ENCODE measurements around the gene PRRT2. TPM values are rescaled to one million over a fixed set of nuclear protein-coding genes. Genes with fewer than 3 reads are reported as not detected.

Gene PRRT2
- total RNA-seq, 1 experiment from 2014 or later = 3.9 TPM

GRCh38 chr16:29840240-29840639 lies 28.2 kb downstream of the PRRT2 start:
- POLR2A ChIA-PET = no interaction called here
- H3K9me3 Mint-ChIP-seq (ENCODE audit: unreplicated experiment) = no peaks in the 10 kb centered on the region
- Histone ChIP-seq H3K9me3 (no peaks in the 10 kb centered on the region), H3K36me3 (ENCODE audit: control insufficient read depth, insufficient read depth, low read length) (no peaks in the 10 kb centered on the region; the same call in 1 of the 2 replicates), H3K27me3 (replicated peaks; ENCODE audit: control insufficient read depth, insufficient read depth, low read length) (no peaks in the 10 kb centered on the region), H3K4me3 (ENCODE audit: low read depth, low read length) (no peak overlapping the region), H3K4me1 (no peaks in the 10 kb centered on the region)
- intact Hi-C loops (cut with micrococcal nuclease; ENCODE audit: unreplicated experiment) = no loop called here
- H3K4me3 Mint-ChIP-seq (ENCODE audit: unreplicated experiment) = no peak overlapping the region
- CTCF ChIA-PET = interaction anchor here (1.3 kb wide), 1 partner anchor 8 kb away, joined by 4 read pairs; no protein-coding TSS in a partner anchor
- no peaks in the 10 kb centered on the region for H3K4me1 Mint-ChIP-seq (ENCODE audit: low read depth, unreplicated experiment)
- H3K27ac Mint-ChIP-seq (ENCODE audit: unreplicated experiment) = no peak overlapping the region
- H3K36me3 Mint-ChIP-seq (ENCODE audit: insufficient read depth, unreplicated experiment) = peaks cover 14% of the 10 kb centered on the region
- TF ChIP-seq CTCF (IDR thresholded peaks at IDR 0.05; ENCODE audit: insufficient read depth in 1 of 2, low read depth in 1 of 2, low read length in 1 of 2, severe bottlenecking in 1 of 2, unreplicated experiment in 1 of 2) = no peak
- BruUV-seq (replicated peaks) = no TSS peak
- no peaks in the 10 kb centered on the region for H3K27me3 Mint-ChIP-seq (ENCODE audit: insufficient read depth, unreplicated experiment)
- no peak for DNase-seq

GRCh38 chr16:29841631-29842030 lies 29.6 kb downstream of the PRRT2 start:
- Histone ChIP-seq H3K4me1 (no peaks in the 10 kb centered on the region), H3K4me3 (ENCODE audit: low read depth, low read length) (no peak overlapping the region), H3K9me3 (no peaks in the 10 kb centered on the region), H3K27me3 (replicated peaks; ENCODE audit: control insufficient read depth, insufficient read depth, low read length) (no peaks in the 10 kb centered on the region), H3K36me3 (ENCODE audit: control insufficient read depth, insufficient read depth, low read length) (no peaks in the 10 kb centered on the region; the same call in 1 of the 2 replicates)
- TF ChIP-seq CTCF (IDR thresholded peaks at IDR 0.05; ENCODE audit: insufficient read depth in 1 of 2, low read depth in 1 of 2, low read length in 1 of 2, severe bottlenecking in 1 of 2, unreplicated experiment in 1 of 2) = no peak
- BruUV-seq (replicated peaks) = no TSS peak
- POLR2A ChIA-PET = no interaction called here
- H3K4me1 Mint-ChIP-seq (ENCODE audit: low read depth, unreplicated experiment) = no peaks in the 10 kb centered on the region
- intact Hi-C loops (cut with micrococcal nuclease; ENCODE audit: unreplicated experiment) = no loop called here
- CTCF ChIA-PET = no interaction called here
- no peak for DNase-seq
- no peak overlapping the region for H3K4me3 Mint-ChIP-seq (ENCODE audit: unreplicated experiment)
- peaks cover 16% of the 10 kb centered on the region for H3K36me3 Mint-ChIP-seq (ENCODE audit: insufficient read depth, unreplicated experiment)
- H3K27me3 Mint-ChIP-seq (ENCODE audit: insufficient read depth, unreplicated experiment) = no peaks in the 10 kb centered on the region
- H3K9me3 Mint-ChIP-seq (ENCODE audit: unreplicated experiment) = no peaks in the 10 kb centered on the region
- no peak overlapping the region for H3K27ac Mint-ChIP-seq (ENCODE audit: unreplicated experiment)

- CTCF ChIA-PET = interaction anchor here (0.8 to 1.8 kb wide), 4 partner anchors 10 to 57 kb away, joined by 3 to 7 read pairs (median 4); partner anchors contain the start of gene SEZ6L2
- Mint-ChIP-seq H3K27me3 (ENCODE audit: insufficient read depth, unreplicated experiment) (no peaks in the 10 kb centered on the region), H3K9me3 (ENCODE audit: unreplicated experiment) (no peaks in the 10 kb centered on the region), H3K36me3 (ENCODE audit: insufficient read depth, unreplicated experiment) (peaks cover 21% of the 10 kb centered on the region), H3K4me3 (ENCODE audit: unreplicated experiment) (no peak overlapping the region), H3K27ac (ENCODE audit: unreplicated experiment) (no peak overlapping the region), H3K4me1 (ENCODE audit: low read depth, unreplicated experiment) (no peaks in the 10 kb centered on the region)
- Histone ChIP-seq H3K4me1 (no peaks in the 10 kb centered on the region), H3K9me3 (no peaks in the 10 kb centered on the region), H3K4me3 (ENCODE audit: low read depth, low read length) (no peak overlapping the region), H3K27me3 (replicated peaks; ENCODE audit: control insufficient read depth, insufficient read depth, low read length) (no peaks in the 10 kb centered on the region), H3K36me3 (ENCODE audit: control insufficient read depth, insufficient read depth, low read length) (peaks cover 3% of the 10 kb centered on the region; the same call in 1 of the 2 replicates)
- POLR2A ChIA-PET = interaction anchor here (0.5 kb wide), 1 partner anchor 37 kb away, joined by 3 read pairs; the partner anchor contains the start of gene MAZ
- BruUV-seq (replicated peaks) = no TSS peak
- intact Hi-C loops (cut with micrococcal nuclease; ENCODE audit: unreplicated experiment) = no loop called here
- TF ChIP-seq CTCF (IDR thresholded peaks at IDR 0.05; ENCODE audit: insufficient read depth in 1 of 2, low read depth in 1 of 2, low read length in 1 of 2, severe bottlenecking in 1 of 2, unreplicated experiment in 1 of 2) = no peak
- no peak for DNase-seq
Observed at GRCh38 chr16:29842732-29843346, 30.8 kb downstream of the PRRT2 start.
